ENCODE data around the gene TM4SF4.

DNA sequence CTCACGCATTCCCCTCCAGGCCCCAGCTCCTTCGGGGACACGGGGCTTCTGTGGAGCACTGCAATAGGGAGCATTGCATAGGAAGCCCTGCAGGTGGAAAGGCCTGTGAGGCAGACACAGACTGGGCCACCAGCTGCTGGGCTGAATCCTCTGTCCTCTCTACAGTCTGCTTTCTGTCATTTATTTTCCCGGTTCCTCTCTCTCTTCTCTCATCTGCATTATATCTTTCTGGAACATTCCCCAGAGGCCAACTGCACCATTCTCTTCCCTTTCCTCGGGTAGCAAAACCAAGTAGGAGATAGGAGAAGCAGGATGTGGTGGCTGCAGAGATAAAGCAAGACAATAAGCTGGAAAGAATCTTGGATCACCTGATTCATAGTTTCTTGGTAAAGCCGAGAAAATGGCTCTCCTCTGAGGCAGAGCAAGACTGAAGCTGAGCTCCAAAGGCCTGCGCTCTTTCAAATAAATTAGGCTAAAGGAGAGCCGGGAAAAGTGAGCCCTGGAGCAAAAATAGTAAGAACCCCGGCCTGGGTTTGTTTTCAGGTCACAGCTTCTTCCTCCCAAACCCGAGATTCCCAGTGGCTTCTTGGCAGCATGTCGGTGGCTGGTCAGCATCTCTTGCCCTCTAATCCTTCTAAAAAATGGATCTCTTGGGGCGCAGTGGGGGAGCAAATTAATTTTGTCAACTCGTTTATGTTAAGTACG, 5.3 kb downstream of the TM4SF4 start:
- TF ChIP-seq, protein P1, sequence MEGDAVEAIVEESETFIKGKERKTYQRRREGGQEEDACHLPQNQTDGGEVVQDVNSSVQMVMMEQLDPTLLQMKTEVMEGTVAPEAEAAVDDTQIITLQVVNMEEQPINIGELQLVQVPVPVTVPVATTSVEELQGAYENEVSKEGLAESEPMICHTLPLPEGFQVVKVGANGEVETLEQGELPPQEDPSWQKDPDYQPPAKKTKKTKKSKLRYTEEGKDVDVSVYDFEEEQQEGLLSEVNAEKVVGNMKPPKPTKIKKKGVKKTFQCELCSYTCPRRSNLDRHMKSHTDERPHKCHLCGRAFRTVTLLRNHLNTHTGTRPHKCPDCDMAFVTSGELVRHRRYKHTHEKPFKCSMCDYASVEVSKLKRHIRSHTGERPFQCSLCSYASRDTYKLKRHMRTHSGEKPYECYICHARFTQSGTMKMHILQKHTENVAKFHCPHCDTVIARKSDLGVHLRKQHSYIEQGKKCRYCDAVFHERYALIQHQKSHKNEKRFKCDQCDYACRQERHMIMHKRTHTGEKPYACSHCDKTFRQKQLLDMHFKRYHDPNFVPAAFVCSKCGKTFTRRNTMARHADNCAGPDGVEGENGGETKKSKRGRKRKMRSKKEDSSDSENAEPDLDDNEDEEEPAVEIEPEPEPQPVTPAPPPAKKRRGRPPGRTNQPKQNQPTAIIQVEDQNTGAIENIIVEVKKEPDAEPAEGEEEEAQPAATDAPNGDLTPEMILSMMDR (IDR thresholded peaks at IDR 0.05) = no peak
- TF ChIP-seq EP300 (IDR thresholded peaks at IDR 0.05) = no peak
- no peak for TF ChIP-seq POLR2AphosphoS5 (IDR thresholded peaks at IDR 0.05)
- no peak for TF ChIP-seq POLR2A (IDR thresholded peaks at IDR 0.05)

Measured in suprapubic skin (tissue), 4 donors.